GM19025 (cell line): ENCODE measurements around the gene RIN3.
A peak's percentile ranks its signal among the peaks of the same experiment; 100 is the strongest.

ENCODE experiments used
- ATAC-seq: cut with Tn5 transposase; IDR thresholded peaks from one replicate; pipeline ENCODE4 v1.9.1; 2021; ENCODE audit warnings: mild to moderate bottlenecking, low read depth, moderate library complexity; ENCODE audit not compliant: unreplicated experiment

Gene RIN3

GRCh38 chr14:92572050-92572449, 58.5 kb downstream of the RIN3 start:
- ATAC-seq = no peak

DNA sequence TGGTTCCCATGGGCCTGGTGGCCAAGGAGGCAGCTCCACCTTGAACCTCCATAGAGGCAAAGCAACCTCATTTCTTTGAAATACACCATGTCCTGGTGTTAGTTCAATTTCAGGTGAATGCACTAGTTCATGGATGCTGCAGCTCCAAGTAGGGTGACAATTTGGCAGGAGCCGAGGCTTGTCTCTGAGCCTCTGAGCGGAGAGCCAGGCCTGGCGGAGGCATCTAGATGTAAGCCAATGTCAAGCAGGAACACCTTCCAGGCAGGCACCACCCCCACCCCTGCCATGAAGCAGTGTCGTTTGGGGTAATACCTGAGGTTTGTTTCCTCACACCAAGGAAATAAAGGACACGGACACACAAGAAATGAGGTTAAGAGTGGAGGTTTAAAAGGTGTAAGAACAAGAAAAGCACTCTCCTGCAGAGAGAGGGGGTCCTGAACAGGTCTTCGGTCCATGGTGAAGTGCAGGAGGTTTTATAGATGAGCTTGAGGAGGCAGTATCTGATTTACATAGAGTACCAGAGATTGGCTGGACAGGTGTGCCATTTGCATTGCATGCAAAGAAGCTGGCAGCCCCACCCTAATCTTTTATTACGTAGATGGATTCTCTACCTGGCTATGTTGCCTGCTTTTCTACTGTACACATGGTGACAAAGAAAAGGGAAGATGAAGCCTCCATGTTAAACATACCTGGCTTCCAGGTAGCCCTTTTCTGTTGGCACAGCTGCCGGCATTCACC, 60.3 kb downstream of the RIN3 start:
- ATAC-seq = no peak

GRCh38 chr14:92575061-92575747, 61.6 kb downstream of the RIN3 start:
- no peak for ATAC-seq

DNA sequence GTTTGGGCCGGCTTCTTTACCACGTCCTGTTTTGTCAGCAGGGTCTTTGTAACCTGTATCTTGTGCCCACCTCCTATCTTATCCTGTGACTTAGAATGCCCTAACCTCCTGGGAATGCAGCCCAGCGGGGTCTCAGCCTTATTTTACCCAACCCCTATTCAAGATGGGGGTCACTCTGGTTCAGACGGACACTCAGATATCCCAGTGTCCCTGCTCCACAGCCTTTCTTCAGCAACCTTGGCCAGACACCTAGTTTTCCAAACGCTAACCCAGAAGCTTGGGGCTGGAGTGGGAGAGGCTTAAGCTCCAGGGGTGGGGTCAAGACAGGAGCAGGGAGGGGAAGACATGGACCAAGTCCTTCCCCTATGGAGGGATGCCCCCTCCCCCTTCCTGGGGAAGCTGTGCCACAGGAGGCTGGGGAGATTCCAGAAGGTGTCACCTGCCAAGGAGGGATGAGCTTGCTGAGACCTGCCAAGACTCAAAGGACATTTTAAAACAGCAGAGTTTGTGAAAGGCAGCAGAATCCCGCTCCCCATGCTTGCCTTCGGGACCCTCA, 62.2 kb downstream of the RIN3 start:
- no peak for ATAC-seq

DNA sequence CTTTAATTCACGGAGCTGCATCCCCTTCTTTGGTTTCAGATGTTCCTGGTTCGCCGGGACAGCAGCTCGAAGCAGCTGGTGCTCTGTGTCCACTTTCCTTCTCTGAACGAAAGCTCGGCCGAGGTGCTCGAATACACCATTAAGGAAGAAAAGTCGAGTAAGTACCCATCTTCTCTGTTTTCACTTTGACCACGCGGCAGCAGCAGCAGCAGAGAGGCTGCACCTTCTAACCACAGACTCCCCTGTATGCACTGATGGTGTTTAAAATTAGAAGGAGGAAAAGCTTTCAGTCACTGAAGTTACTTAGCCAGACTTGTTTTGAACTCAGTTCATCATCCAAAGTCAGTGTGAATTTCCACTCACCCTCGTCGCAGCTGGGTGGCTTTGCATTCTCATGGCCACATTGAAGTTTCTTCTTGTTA, 63.8 kb downstream of the RIN3 start:
- peak; percentile 74 for ATAC-seq

DNA sequence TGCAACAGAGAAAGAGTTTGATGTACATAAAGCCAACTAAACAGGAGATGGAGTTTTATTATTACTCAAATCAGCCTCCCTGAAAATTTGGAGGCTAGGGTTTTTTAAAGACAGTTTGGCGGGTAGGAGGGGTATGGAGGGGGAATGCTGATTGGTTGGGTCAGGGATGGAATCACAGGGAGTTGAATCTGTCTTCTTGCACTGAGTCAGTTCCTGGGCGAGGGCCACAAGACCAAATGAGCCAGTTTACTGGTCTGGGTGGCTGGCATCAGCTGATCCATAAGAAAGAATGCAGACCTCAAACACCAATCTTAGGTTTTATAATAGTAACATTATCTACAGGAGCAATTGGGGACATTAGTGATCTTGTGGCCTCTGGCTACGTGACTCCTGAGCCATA, 64.9 kb downstream of the RIN3 start:
- no peak for ATAC-seq

DNA sequence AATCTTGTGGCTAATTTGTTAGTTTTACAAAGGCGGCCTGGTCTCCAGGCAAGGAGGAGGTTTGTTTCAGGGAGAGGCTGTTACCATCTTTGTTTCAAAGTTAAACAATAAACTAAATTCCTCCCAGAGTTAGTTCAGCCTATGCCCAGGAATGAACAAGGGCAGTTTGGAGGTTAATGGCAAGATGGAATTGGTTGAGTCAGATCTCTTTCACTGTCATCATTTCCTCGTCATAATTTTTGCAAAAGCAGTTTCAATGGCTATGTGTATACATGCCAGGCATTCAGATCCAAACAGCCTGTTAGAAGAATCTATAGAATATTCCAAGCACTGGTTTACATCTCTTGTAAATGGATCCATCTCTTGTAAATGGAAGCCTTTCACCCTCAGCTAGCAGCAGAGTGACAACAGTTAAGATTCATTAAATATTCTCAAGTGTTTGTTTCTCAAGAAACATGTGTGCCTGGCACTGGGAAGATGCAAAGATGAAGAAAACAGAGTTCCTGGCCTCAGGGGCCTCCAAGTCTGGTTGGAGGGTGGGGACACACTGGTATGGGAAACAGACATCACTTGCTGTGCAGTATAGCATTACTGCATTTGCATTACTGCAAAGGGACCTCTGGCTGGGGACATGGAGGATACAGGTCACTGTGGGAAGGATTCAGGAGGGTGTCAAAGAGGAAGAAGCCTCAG, 65.8 kb downstream of the RIN3 start:
- ATAC-seq = no peak

GRCh38 chr14:92581206-92581605, 67.6 kb downstream of the RIN3 start:
- ATAC-seq = no peak

- ATAC-seq = no peak
Observed at GRCh38 chr14:92581966-92582566, 68.5 kb downstream of the RIN3 start.

DNA sequence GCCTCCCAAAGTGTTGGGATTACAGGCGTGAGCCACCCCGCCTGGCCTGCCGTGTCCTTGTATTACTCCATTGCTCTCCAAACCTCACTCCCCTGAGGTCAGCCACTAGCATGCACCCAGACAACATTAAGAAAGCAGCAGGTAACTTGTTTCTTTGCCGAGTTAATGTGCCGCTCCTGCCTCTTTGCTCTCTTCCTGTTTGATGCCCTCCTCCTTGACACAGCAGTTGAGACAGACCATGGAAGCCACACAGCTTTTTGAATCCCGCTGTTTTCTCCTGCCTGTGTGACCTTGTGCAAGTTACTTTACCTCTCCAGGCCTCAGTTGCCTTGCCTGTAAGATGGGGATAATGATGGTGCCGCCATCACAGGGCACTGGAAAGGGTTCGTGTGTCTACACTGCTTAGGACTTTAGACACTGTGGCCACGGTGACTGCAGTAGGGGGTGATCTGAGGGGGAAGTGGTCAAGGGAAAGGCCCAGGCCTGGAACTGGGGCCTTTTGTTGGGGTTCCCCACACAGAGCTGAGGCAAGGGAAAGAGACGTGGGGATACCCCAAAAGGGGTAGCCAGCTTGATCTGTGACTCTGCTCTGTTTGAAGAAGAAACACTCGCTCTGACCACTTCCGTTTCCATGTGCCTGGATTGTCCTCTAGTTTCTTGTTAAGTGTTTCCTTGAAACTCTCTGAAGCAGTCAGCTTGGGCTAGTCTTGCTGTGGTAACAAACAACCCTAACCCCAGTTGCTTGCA, 69.3 kb downstream of the RIN3 start:
- peak; percentile 69 for ATAC-seq

GRCh38 chr14:92584220-92584619, 70.6 kb downstream of the RIN3 start:
- ATAC-seq = no peak

GRCh38 chr14:92584816-92585215, 71.2 kb downstream of the RIN3 start:
- no peak for ATAC-seq

DNA sequence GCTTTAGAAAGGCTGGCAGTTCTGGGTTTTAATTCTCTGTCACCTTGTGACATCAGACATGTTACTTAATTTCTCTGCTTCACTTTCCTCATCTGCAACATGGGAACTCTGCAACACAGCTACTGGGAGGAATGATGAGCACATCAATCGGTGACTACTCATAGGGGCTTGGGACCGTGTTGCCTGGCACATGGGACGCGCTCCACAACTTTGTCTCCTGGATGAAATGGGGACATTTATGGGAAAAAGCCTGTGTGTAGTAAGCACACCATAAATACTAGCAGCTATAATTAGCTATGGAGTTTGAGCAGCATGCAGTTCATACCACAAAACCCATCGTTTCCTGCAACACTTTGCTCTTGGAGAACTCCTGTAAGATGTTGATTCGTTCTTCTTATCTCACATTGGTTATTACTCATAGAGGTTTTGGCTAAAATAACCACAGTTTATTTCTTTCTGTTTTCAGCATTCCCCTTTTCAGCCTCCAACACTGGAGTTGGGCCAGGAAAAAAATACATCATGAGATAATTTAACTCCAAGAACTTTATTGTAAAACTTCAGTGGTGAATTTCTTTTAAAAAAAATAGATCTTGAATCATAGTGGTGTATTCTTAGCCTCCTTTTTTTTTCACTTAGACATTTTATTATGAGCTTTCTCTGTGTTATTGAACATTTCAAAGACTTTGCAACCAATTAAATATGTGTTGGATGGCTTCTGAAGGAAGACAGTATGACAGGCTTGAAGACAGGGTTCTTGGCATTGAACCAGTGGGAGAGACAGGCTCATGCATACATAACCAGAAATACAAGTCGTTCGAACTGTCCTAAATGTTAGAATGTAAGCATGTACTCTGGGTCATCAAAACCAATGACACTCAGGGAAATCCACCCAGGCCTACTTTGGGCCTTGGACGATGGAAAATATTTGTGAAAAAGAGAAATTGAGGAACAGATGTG, 72.7 kb downstream of the RIN3 start:
- ATAC-seq = no peak

GRCh38 chr14:92586963-92587699, 73.5 kb downstream of the RIN3 start:
- ATAC-seq = no peak

- no peak for ATAC-seq
Observed at GRCh38 chr14:92587700-92588085, 74.1 kb downstream of the RIN3 start.

- ATAC-seq = no peak
Observed at GRCh38 chr14:92589213-92589852, 75.8 kb downstream of the RIN3 start.

DNA sequence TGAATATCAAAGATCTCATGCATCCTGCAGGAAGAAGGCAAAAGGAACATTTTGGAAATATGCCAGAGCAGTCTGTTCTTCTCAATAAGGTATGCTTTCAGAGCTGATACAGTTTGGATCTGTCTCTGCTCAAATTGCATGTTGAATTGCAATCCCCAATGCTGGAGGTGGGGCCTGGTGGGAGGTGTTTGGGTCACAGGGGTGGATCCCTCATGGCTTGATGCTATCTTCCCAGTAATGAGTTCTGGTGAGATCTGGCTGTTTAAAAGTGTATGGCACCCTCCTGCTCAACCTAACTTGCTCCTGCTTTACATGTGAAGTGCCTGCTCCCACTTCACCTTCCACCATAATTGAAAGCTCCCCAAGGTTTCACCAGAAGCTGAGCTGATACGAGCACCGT, 76.6 kb downstream of the RIN3 start:
- no peak for ATAC-seq

- no peak for ATAC-seq
Observed at GRCh38 chr14:92590941-92591340, 77.4 kb downstream of the RIN3 start.
